Fibroblast of peridontal ligament (primary cell): ENCODE measurements around the gene SKIL.

ENCODE experiments used
- DNase-seq: peaks from one replicate; pipeline ENCODE4 v3.0.0-alpha.2; 2010; ENCODE audit errors: extremely low read depth

Gene SKIL

DNA sequence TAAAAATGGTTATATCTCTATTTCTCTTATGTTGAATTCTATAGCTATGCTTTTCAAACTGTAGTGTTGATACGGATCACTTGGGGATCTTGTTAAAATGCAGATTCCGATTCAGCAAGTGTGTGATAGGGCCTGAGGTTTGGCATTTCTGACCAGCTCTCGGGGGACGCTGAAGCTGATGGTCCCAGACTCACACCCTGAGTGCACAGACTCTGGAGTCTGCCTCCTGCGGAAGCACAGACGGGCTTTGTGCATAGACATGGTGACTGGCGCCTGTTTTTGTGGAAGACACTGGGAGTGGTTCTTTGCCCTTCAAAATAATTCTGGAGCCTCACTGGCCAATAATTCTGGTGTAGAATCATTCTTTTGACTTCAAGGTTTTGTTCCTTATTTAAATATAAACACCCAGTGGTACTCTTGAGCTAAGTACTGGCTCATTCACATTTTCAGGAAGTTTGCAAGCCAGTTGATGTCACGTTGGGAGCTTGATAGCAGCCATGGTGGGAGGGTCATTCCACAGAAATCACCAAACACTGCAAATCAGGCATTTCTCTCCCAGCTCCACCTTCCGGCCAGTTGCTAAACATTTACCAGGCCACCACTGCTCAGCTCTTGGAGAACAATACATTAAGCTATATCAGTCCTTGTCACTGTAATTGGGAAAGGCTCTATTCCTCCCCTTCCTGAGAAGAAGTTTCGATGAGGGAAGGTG, 80.3 kb downstream of the SKIL start:
- DNase-seq: no peak

DNA sequence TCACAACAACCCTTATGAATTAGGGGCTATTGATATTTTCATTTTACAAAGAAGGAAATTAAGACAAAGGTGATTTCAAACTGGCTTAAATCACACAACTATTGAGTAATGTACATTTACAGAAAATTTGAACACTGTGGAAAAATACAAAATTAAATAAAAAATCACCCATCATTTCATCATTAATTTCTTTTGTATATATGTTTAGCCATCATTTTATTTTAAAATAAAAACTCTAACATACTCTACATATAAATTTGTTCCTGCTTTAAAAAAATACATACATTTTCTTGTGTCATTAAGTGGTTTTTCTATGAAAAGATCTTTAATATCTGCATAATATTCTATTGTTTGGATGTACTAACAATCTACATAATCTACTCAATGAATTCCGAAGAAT, 81.3 kb downstream of the SKIL start:
- DNase-seq: no peak

DNA sequence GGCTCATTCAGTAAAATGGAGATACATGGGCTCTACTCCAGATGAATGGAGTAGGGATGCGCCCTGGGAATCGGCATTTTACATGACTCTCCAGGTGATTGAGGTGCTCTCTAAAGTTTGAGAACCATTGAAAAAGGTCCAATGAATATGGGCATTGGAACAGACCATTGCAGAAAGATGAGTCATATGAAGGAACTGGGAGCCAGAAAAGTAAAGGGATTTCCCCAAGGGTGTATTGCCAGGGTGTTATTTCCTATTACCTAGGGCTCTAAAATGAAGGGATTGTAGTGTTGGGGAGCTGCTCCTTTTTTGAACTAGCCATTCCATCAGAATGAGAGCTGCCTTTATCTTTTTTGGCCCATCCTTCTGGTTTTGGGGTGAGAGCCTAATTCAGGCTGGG, 82.8 kb downstream of the SKIL start:
- DNase-seq: no peak

DNA sequence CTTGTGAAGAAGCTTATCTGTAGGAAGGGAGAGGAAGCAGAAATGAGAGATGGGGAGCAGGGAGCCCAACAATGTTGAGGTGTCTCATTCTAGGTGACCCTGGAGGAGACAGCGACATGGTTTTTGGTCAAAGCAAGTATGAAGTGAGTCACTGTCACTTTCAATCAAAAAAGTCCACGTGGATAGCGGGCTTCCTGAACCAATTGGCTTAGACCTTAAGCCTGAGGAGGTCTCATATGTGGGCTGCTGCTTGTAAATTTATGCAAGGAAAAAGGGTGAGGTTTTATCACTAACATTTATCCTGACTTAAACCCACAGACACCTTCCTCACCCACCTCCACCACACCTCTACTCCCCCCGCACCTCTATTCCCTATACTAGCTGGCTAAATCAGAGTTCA, 83.9 kb downstream of the SKIL start:
- DNase-seq: no peak

DNA sequence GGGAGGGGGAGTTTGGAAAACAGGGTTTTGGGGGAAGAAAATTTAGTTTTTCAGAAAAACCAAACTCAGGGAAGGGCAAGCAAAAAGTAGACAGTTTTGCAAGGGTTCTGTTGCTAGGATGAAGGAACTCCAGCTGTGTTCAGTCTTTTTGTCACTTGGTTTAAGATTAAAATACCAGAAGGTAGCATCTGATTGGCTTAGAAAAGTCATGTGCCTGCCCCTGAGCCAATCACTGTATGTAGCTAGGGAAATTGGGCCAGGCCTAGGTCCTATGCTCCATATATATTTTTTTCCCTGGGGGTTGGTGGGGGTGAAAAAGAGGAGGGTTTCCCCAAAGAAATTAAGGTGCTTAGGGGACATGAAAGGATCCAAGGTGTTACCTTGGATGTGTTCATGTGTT, 85.4 kb downstream of the SKIL start:
- peak; percentile 49 for DNase-seq

DNA sequence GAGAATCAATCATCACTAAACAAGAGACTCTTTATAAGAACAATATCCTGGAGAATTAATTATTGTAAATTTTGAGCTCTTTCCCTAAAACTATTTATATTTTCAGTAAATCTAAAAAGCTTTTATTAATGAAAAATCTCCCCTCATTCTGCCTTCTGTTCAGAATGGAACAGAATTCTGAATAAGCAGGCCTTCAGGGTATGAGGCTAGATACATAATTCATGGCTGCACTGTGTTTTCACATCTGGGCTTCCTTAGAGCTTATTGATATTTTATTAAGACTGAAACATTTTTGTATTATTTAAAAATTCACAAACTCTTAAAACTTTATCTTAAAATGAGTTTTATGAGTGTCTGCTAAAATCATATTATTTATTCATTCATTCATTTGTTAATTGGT, 85.9 kb downstream of the SKIL start:
- no peak for DNase-seq
